HG03571 (cell line): Measurements from ENCODE around the gene B3GALT6.

Experiments used
- ATAC-seq: cut with Tn5 transposase; IDR thresholded peaks from one replicate; pipeline ENCODE4 v1.9.1; 2021; ENCODE audit not compliant: unreplicated experiment

The B3GALT6 gene

GRCh38 chr1:1215881-1216605 is 16.0 kb upstream of the B3GALT6 start:
- ATAC-seq = no peak

GRCh38 chr1:1216770-1217620 is 15.0 kb upstream of the B3GALT6 start:
- no peak for ATAC-seq

GRCh38 chr1:1217621-1218523 is 14.2 kb upstream of the B3GALT6 start:
- ATAC-seq = no peak

GRCh38 chr1:1218524-1219200 is 13.4 kb upstream of the B3GALT6 start:
- no peak for ATAC-seq

- no peak for ATAC-seq
Observed at GRCh38 chr1:1219341-1219740, 12.7 kb upstream of the B3GALT6 start.

- ATAC-seq = no peak
Observed at GRCh38 chr1:1220197-1220596, 11.8 kb upstream of the B3GALT6 start.

GRCh38 chr1:1221887-1222574 is 10.0 kb upstream of the B3GALT6 start:
- ATAC-seq = no peak

GRCh38 chr1:1222575-1223225 is 9.3 kb upstream of the B3GALT6 start:
- no peak for ATAC-seq

GRCh38 chr1:1223321-1223720 is 8.7 kb upstream of the B3GALT6 start:
- ATAC-seq = no peak

GRCh38 chr1:1223891-1224290 is 8.1 kb upstream of the B3GALT6 start:
- no peak for ATAC-seq

- no peak for ATAC-seq
Observed at GRCh38 chr1:1225238-1225845, 6.7 kb upstream of the B3GALT6 start.

GRCh38 chr1:1225913-1226312 is 6.1 kb upstream of the B3GALT6 start:
- ATAC-seq = no peak

- ATAC-seq = no peak
Observed at GRCh38 chr1:1226566-1227362, 5.3 kb upstream of the B3GALT6 start.

GRCh38 chr1:1227386-1227785 is 4.7 kb upstream of the B3GALT6 start:
- ATAC-seq = no peak

GRCh38 chr1:1228187-1228586 is 3.9 kb upstream of the B3GALT6 start:
- ATAC-seq = no peak

- no peak for ATAC-seq
Observed at GRCh38 chr1:1228596-1229321, 3.3 kb upstream of the B3GALT6 start.

GRCh38 chr1:1229770-1230169 is 2.3 kb upstream of the B3GALT6 start:
- no peak for ATAC-seq
